ENCODE data around the gene ROBO1.

Gene ROBO1

DNA sequence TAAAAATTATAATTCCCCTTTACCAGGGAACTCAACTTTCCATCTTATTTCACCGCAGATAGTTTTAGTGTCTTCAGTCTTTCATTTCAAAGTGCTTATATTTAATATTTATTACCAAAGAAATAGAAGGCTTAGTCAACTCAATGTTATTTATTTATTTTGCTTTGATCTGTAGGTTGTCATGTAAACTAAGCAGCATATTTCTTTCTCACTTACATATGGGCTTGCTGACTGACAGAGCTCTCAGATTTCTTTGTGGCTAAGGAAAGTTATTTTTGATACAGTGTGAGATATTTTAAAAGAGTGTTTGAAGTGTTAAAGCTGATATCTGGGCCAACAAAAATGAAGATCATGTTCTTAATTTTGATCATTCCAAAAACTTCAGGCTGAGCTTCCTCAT lies 331.4 kb downstream of the ROBO1 start:
- DNase-seq, result no peak

- DNase-seq, result no peak
Measured at GRCh38 chr3:79427081-79427480, 340.7 kb downstream of the ROBO1 start.

DNA sequence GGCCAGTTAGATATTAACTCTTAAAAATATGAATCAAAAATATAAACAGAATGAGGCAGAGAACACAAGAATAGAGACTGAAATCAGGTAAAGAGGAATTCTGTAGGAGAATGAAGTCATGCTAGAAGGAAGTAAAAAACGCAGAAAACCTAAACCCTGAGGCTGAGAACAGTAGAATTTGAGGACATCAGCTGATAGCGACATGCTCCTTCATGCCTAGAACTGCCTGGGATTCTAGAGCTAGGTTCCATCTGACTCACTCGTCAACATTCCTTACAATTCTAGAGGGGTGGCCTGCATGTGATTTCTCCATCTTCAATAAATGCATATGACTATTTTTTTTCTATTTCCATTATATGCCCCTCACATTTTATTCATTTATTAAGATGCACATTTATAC lies 343.0 kb downstream of the ROBO1 start:
- DNase-seq, result no peak

DNA sequence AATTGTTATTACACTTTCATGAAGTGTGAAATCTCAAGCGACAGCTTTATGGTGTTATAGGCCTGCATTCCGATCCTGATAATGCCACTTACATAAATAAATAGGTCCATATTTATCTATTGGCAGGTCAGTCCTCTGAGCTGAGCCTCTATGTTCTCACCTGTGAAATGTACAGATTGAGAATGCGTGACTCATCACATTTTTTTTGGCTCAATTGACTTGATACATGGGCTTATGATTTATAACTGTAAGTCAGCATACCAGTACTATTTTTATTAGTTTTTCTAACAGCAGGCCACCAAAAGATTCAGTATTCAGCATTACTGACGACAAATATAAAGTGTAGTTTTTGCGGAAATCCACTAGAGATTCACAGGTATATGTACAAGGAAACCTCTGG lies 344.4 kb downstream of the ROBO1 start:
- DNase-seq, result no peak

DNA sequence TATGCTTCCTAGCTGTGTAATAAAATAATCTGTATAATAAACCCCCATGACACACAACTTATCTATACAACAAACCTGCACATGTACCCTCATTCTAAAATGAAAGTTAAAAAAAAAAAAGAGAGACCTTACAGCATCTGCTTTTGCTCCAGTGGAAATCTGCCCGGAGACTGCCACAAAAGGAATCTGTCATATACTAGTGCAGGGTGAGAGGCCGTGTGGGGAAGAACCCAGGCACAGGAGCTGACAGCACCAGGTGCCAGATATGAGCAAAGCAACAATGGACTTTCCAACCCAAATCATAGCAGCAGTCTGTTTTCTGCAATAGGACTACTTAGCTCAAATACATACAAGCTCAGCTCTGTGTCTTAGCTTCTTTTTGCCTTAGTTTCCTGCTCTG lies 346.5 kb downstream of the ROBO1 start:
- no peak for DNase-seq

DNA sequence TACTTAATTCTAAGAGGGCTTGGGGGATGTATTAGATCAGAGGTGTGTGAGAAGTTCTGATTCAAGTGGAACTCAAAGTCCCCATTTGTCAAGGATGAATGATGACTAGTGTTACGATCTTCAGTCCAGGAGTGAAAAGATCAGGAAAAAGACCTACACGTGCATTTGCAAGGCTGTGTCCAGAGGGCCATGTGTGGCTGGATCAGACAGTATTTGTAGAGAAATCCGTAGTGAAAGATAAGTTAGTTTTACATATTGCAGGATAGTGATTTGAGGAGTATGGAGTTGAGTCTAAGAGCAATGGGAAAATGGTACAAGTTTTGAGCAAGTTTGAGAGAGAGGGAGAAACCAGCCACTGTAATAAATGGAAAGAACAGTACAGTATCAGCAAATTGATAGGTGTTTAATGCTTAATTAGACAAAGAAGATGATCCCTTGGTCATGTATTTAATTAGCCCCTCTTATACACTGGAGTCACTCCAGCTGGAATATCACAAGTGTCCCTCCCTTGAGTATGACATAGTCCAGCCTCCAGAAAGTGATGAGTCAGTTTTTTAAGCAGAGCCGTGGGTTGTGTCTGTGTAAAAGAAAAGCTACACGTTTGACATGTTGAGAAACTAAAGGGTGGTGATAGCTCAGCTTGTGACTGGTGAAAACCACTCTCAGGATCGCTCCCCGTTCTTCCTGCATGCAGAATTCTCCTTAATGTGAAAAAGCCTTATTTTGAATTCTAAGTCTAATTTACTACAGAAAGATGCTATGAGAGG lies 348.8 kb downstream of the ROBO1 start:
- DNase-seq, result no peak

- no peak for DNase-seq
Measured at GRCh38 chr3:79415356-79415755, 352.4 kb downstream of the ROBO1 start.

GRCh38 chr3:79414806-79415205 lies 353.0 kb downstream of the ROBO1 start:
- no peak for DNase-seq

GRCh38 chr3:79414035-79414434 lies 353.8 kb downstream of the ROBO1 start:
- DNase-seq, result no peak

DNA sequence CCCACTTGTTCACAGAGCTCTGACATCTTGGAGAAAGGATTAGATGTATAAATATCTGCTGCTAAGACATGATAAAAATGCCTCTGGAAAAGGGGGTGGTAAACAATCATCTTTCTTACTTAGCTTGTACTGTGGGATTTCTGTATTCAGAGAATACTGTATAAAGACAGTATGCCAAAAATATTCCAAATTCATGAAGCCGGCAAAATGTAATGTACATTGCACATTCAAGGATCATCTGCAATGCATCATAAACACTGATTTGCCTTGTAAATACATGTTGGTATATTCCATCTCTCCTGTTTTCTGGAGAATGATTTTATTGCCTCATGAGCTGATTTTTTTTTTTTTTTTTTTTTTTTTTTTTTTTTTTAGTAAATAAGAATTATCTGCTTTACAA lies 355.3 kb downstream of the ROBO1 start:
- no peak for DNase-seq

- DNase-seq, result no peak
Measured at GRCh38 chr3:79410617-79411016, 357.2 kb downstream of the ROBO1 start.

DNA sequence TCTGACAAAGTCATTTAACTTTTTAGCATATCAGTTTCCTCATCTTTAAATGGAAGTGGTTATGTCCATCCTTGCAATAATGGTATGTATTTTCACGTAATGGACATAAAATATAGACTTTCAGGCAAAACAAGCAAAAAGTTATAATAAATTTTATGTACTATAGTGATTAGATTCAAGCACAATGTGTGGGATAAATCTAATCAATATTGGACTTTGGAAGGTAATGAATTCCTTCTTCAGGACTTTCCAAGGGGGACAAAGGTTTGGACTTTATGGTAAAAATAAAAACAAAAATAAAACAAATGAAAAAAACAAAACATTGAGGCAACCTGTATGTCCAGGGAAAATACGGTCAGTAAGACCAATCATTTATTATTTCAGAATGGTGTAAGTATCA lies 357.7 kb downstream of the ROBO1 start:
- DNase-seq, result no peak

DNA sequence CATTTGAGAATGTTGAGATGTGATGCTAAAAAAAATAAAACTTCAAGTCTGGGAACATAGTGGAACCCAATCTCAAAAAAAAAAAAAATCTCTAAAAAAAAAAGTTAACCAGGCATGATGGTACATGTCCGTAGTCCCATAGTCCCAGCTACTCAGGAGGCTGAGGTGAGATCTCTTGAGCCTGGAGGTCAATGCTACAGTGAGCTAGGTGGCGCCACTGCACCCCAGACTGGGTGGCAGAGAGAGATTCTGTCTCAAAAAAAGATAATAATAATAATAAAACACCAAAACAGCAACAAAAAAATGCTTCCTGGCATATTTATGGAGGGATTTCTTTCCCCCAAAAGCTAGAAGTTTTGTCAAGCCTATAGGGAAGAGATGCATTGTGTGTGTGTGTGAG lies 361.6 kb downstream of the ROBO1 start:
- no peak for DNase-seq

GRCh38 chr3:79405183-79405582 lies 362.6 kb downstream of the ROBO1 start:
- no peak for DNase-seq

- DNase-seq, result no peak
Measured at GRCh38 chr3:79396595-79396994, 371.2 kb downstream of the ROBO1 start.

DNA sequence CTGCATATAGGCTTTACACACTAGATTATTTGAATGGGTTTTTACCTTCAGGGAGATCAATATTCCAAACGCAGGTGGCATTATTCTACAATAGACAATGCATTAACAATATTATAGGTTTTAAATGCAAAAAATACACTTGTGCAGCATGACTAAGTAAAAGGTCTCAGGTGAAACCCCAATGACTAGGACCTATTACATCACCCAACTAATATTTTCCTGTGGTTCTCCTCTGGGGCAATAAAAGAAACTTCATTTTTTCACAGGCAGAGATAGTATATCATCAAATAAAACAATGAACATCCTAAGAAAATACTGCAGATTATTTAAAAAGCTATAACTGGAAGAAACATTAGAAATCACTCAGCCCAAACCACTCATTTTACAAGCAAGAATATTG lies 375.3 kb downstream of the ROBO1 start:
- no peak for DNase-seq

- no peak for DNase-seq
Measured at GRCh38 chr3:79390352-79390751, 377.4 kb downstream of the ROBO1 start.

DNA sequence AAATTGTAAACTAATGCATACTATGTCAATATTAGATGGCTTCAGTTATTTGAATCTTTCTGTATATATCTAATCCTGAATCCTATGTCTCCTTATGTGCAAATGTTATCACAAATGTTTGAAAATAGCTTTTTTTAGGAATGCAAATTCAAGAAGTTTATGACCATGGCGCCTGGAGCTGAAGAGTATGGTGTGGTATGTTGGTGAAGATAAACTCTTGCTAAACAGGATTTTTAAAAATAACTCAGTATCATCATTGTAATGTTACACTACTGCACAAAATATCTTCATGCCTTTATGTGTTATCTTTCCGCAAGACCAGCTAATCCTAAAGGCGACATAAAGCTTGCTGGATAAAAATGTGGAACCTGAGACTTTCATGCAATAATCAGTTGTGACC lies 382.6 kb downstream of the ROBO1 start:
- DNase-seq, result no peak

DNA sequence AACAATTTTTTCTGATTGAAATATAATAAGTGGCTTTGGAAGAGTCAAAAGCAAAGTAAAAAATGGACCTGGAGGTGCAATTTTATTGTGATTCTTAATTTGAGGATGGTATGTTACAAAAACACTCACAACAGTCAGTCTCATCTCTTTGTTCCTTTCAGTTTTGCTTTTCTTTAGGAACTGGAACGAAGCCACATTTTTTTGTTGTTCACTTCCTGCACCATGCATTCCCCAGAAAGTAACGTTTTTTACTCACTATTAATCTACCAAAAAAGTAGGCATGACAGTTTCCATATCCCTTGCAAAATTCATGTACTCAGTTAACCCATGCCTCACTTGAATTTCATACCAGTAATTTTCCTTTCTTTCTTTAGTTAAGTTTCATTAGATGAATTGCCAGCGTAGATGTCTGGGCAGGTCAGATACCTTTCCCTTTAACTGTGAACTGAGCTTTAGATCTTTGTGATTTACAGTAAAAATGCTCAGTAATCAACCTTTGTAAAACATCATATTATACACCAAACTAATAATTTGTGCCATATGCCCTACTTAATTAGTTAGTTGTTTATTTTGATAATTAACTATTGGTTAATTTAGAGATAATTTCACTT lies 384.3 kb downstream of the ROBO1 start:
- no peak for DNase-seq

GRCh38 chr3:79380581-79380980 lies 387.2 kb downstream of the ROBO1 start:
- no peak for DNase-seq

- DNase-seq, result no peak
Measured at GRCh38 chr3:79378064-79378463, 389.7 kb downstream of the ROBO1 start.

DNA sequence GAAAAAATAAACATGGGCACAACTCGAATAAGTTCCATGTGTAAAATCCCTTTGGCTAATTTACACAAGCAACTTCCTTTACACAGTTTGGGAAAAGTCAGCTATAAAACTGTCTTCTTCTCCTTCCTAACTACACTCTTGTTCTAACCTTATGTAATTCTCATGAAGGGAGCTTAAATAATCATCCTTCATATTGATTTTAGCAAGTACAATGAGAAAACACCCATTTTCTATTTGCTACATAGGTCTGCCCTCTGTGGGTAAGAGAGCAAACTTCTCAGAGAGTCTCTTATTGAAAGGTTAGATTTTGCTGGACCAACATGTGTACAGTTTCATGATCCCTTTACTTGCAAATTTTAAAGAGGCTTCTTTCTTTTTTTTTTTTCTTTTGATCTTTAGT lies 398.5 kb downstream of the ROBO1 start:
- no peak for DNase-seq

GRCh38 chr3:79368403-79368802 lies 399.4 kb downstream of the ROBO1 start:
- no peak for DNase-seq

- no peak for DNase-seq
Measured at GRCh38 chr3:79367803-79368202, 400.0 kb downstream of the ROBO1 start.

DNA sequence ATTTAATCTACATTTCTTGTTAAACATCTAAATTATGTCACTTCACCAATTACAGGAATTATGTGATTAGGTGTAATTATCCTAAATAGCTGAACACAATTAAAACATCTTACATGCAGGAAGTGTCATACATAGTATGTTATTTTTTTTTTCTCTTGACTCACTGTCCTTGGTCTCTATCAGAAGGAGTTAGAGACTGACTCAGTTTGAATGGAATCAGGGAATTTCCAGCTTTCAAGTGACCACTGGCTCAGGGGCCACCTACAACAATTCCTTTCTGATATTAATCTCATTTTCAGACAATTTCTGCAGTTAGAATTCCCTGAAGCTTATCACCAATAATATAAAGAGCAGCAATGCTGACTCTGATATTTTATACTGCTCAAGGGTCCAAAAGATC lies 400.7 kb downstream of the ROBO1 start:
- DNase-seq, result no peak
